NCI-H345 treated with DMSO at 0.1 percent for 48 hours (cell line): ENCODE results near the gene EFCAB8.

Experiments used
- DNase-seq: peaks from one replicate; lab custom pipeline; 2025; ENCODE audit not compliant: unreplicated experiment; lab: John Stamatoyannopoulos, UW

The EFCAB8 gene

GRCh38 chr20:33002087-33002808 lies 143.5 kb downstream of the EFCAB8 start:
- DNase-seq = no peak

GRCh38 chr20:33004141-33004751 lies 145.5 kb downstream of the EFCAB8 start, which contains the start of gene SUN5:
Gene SUN5, minus strand, starts transcription at chr20:33004433. Its CDS starts 93 bp downstream, at chr20:33004340.
- no peak for DNase-seq

- no peak for DNase-seq
These were observed 146.4 kb downstream of the EFCAB8 start for GRCh38 chr20:33005132-33005566.

GRCh38 chr20:33005908-33006775 lies 147.4 kb downstream of the EFCAB8 start:
- DNase-seq = no peak

GRCh38 chr20:33006776-33007375 lies 148.2 kb downstream of the EFCAB8 start:
- no peak for DNase-seq

- DNase-seq = no peak
These were observed 148.9 kb downstream of the EFCAB8 start, which contains the start of gene BPIFB2 for GRCh38 chr20:33007376-33008335. Gene BPIFB2, plus strand, starts transcription at chr20:33007704. Its CDS starts 871 bp downstream, at chr20:33008575.

- no peak for DNase-seq
These were observed 149.9 kb downstream of the EFCAB8 start for GRCh38 chr20:33008336-33009213.

- no peak for DNase-seq
These were observed 150.8 kb downstream of the EFCAB8 start for GRCh38 chr20:33009214-33010132.

GRCh38 chr20:33010133-33010504 lies 151.4 kb downstream of the EFCAB8 start:
- DNase-seq = no peak

- DNase-seq = no peak
These were observed 152.1 kb downstream of the EFCAB8 start for GRCh38 chr20:33010674-33011449.
